Cardiac fibroblast (primary cell): ENCODE measurements around the gene ZNF74.
A peak's percentile ranks its signal among the peaks of the same experiment; 100 is the strongest.
"Not testable (repeated sequence)": the region's sequence is repeated elsewhere in the genome, so short reads cannot be mapped to it uniquely, and the experiment has no call there.

ENCODE experiments used
- DNase-seq, 2 donors: peaks; one replicate each; pipeline versions ENCODE4 v3.0.0 to v3.0.0-alpha.2; 2010; ENCODE audit warnings: low read depth in 2 of 2
- H3K4me3 ChIP-seq, 2 donors: replicated peaks in 1 of 2; 1 replicate in 1 of 2; 2 replicates in 1 of 2; pipeline ENCODE4 v1.5.1; 2011; ENCODE audit warnings: low read depth in 2 of 2, low read length in 2 of 2, mild to moderate bottlenecking in 2 of 2, moderate library complexity in 1 of 2
- CTCF ChIP-seq: IDR thresholded peaks from one replicate; pipeline ENCODE4 v1.5.1; 2011; ENCODE audit warnings: low read depth, mild to moderate bottlenecking, low read length, inconsistent platforms

ZNF74 gene

GRCh38 chr22:20393705-20394476, at the start of gene ZNF74:
ZNF74 (plus strand) TSS chr22:20394151; CDS start chr22:20394629, 478 bp downstream.
- TF ChIP-seq CTCF = no peak
- peak within 1 kb of the TSS; percentile 70 to 79 for H3K4me3 ChIP-seq
- DNase-seq = peak; percentile 92 to 94

- not testable (repeated sequence) for H3K4me3 ChIP-seq, DNase-seq
These were observed 47.4 kb upstream of the ZNF74 start for GRCh38 chr22:20346553-20346952.

- not testable (repeated sequence) for H3K4me3 ChIP-seq, DNase-seq
These were observed 41.4 kb upstream of the ZNF74 start for GRCh38 chr22:20352536-20352935.

GRCh38 chr22:20354238-20354975, 39.5 kb upstream of the ZNF74 start:
- TF ChIP-seq CTCF = no peak
- H3K4me3 ChIP-seq = no peak overlapping the region
- no peak for DNase-seq

- H3K4me3 ChIP-seq, DNase-seq: not testable (repeated sequence)
These were observed 37.9 kb upstream of the ZNF74 start for GRCh38 chr22:20355939-20356636.

GRCh38 chr22:20356906-20357305, 37.0 kb upstream of the ZNF74 start:
- DNase-seq = not testable (repeated sequence)

GRCh38 chr22:20357967-20358366, 36.0 kb upstream of the ZNF74 start:
- not testable (repeated sequence) for DNase-seq, H3K4me3 ChIP-seq

More at GRCh38 chr22:20356906-20357305, 37.0 kb upstream of the ZNF74 start:
- H3K4me3 ChIP-seq = not testable (repeated sequence)

GRCh38 chr22:20358503-20359239, 35.3 kb upstream of the ZNF74 start:
- not testable (repeated sequence) for DNase-seq, H3K4me3 ChIP-seq

- not testable (repeated sequence) for DNase-seq, H3K4me3 ChIP-seq
These were observed 33.7 kb upstream of the ZNF74 start for GRCh38 chr22:20360261-20360660.

- not testable (repeated sequence) for DNase-seq, H3K4me3 ChIP-seq
These were observed 32.8 kb upstream of the ZNF74 start for GRCh38 chr22:20360866-20361751.

GRCh38 chr22:20361752-20362229, 32.2 kb upstream of the ZNF74 start:
- not testable (repeated sequence) for H3K4me3 ChIP-seq, DNase-seq

GRCh38 chr22:20362403-20362802, 31.5 kb upstream of the ZNF74 start:
- not testable (repeated sequence) for DNase-seq, H3K4me3 ChIP-seq

- DNase-seq, H3K4me3 ChIP-seq: not testable (repeated sequence)
These were observed 29.4 kb upstream of the ZNF74 start for GRCh38 chr22:20364335-20365260.
